ENCODE data around the gene PRKCZ. TPM values are rescaled to one million over a fixed set of nuclear protein-coding genes. Genes with fewer than 3 reads are reported as not detected.

The PRKCZ gene
- total RNA-seq, 3 donors from 2014 or later (not counting 1 experiment from before 2014, with no cell fraction given), result 25.1 to 37.1 (median 30.5) TPM

DNA sequence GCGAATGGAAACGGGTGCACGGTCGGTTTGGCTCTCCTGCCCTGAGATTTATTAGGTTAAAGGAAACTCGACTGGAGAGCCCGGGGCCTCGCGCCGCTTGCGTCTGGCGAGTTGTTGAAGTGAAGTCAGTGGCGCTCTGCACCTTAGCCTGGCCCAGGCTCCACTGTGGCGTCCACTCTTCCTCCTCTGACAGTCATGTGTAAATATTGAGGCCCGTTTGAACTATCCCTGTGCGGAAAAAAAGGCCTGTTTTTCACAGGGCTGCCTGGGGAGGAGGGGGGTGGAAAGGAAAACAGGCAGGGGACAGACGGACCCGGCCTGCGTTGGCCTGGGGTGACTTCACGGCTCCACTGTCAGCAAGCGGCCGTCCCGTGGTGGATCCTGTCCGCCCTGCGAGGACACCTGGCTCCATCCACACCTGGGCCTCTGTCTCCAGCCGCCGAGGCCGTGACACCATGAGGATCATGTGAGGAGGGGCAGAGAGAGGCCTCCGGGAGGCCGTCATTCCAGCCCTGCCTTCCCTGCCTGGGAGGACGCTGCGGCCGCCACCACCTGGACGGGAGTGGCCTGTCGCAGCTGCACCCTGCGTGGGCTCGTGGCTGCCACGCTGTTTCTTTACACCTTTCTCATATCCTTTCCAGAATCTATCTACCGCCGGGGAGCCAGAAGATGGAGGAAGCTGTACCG lies 84.6 kb downstream of the PRKCZ start:
- TF ChIP-seq, protein P1, sequence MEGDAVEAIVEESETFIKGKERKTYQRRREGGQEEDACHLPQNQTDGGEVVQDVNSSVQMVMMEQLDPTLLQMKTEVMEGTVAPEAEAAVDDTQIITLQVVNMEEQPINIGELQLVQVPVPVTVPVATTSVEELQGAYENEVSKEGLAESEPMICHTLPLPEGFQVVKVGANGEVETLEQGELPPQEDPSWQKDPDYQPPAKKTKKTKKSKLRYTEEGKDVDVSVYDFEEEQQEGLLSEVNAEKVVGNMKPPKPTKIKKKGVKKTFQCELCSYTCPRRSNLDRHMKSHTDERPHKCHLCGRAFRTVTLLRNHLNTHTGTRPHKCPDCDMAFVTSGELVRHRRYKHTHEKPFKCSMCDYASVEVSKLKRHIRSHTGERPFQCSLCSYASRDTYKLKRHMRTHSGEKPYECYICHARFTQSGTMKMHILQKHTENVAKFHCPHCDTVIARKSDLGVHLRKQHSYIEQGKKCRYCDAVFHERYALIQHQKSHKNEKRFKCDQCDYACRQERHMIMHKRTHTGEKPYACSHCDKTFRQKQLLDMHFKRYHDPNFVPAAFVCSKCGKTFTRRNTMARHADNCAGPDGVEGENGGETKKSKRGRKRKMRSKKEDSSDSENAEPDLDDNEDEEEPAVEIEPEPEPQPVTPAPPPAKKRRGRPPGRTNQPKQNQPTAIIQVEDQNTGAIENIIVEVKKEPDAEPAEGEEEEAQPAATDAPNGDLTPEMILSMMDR (IDR thresholded peaks at IDR 0.05), result no peak
- Histone ChIP-seq H3K36me3 (ENCODE audit: control insufficient read depth, insufficient read depth, low read length) (no peaks in the 10 kb centered on the region), H3K27ac (ENCODE audit: low read length) (no peak overlapping the region), H3K4me1 (ENCODE audit: control insufficient read depth, insufficient read depth, low read length) (peaks cover 21% of the 10 kb centered on the region), H3K9me3 (ENCODE audit: control insufficient read depth, insufficient read depth, low read length) (no peaks in the 10 kb centered on the region), H3K4me3 (ENCODE audit: low read length) (no peak overlapping the region), H3K27me3 (ENCODE audit: control insufficient read depth, insufficient read depth, low read length) (no peaks in the 10 kb centered on the region)
- no peak for ATAC-seq
- Mint-ChIP-seq H3K4me3 (no peak overlapping the region), H3K9me3 (no peaks in the 10 kb centered on the region), H3K27ac (peak overlapping the region; percentile 50 to 94), H3K36me3 (no peaks in the 10 kb centered on the region), H3K27me3 (ENCODE audit: low read depth in 2 of 2) (no peaks in the 10 kb centered on the region), H3K4me1 (peaks cover 12 to 13% of the 10 kb centered on the region in 2 donors)
- intact Hi-C loops (cut with micrococcal nuclease), result no loop called here
- peak in 1 of 2 donors; percentile 27 for DNase-seq
- WGBS (ENCODE audit: insufficient coverage), result 93% methylated on average over 40 of the region's 40 CpGs

DNA sequence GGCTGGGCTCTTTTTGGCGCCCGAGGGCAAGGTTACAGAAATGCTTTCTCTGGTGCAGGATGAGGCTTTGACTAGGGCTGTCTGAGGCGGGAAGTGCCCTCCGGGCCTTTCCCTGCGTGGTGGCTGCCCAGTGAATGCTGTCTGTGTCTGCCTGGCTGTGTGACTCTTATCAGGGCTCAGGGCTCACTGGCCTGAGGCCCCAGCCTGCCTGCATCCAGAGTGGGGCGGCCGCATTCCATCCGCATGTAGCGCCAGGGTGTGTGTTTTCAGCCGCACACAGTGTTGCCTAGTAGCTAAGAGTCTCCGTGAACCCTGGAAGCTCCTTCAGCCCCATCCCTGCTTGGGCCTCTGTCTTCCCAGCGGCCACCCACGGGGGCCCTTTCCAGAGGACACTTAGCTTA lies 85.2 kb downstream of the PRKCZ start:
- no peaks in the 10 kb centered on the region for H3K9me3 Mint-ChIP-seq
- WGBS (ENCODE audit: insufficient coverage), result 89% methylated on average over 13 of the region's 13 CpGs
- H3K27me3 Mint-ChIP-seq (ENCODE audit: low read depth in 2 of 2), result no peaks in the 10 kb centered on the region
- intact Hi-C loops (cut with micrococcal nuclease), result no loop called here
- Histone ChIP-seq H3K27me3 (ENCODE audit: control insufficient read depth, insufficient read depth, low read length) (no peaks in the 10 kb centered on the region), H3K4me1 (ENCODE audit: control insufficient read depth, insufficient read depth, low read length) (peaks cover 26% of the 10 kb centered on the region), H3K36me3 (ENCODE audit: control insufficient read depth, insufficient read depth, low read length) (no peaks in the 10 kb centered on the region), H3K27ac (ENCODE audit: low read length) (no peak overlapping the region), H3K9me3 (ENCODE audit: control insufficient read depth, insufficient read depth, low read length) (no peaks in the 10 kb centered on the region), H3K4me3 (ENCODE audit: low read length) (no peak overlapping the region)
- ATAC-seq (no peak), DNase-seq (no peak)
- no peak overlapping the region for H3K4me3 Mint-ChIP-seq
- TF ChIP-seq, protein P1 (IDR thresholded peaks at IDR 0.05), result no peak
- H3K4me1 Mint-ChIP-seq, result peaks cover 12 to 13% of the 10 kb centered on the region in 2 donors
- H3K36me3 Mint-ChIP-seq, result no peaks in the 10 kb centered on the region
- peak overlapping the region in 1 of 2 donors; percentile 27 for H3K27ac Mint-ChIP-seq

DNA sequence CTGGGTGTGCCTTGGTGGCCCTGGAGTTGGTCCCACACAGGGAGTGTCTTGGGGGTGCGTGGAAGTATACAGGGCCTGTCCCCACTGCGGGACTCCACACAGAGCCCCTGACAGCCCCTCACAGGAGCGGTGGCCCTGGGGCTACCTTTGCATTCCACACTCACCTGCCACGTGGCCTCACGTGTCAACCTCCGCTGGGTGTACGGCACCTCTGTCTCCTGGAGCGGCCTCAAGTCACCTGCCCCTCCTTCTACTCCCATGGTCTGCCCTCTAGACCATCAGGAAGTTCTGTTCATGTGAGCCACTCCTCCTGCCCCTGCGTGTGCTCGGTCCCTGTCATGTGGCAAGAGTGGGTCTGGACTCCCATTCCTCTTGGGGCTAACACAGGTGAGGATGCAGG lies 85.7 kb downstream of the PRKCZ start:
- TF ChIP-seq, protein P1 (IDR thresholded peaks at IDR 0.05), result no peak
- no peak for DNase-seq
- Histone ChIP-seq H3K36me3 (ENCODE audit: control insufficient read depth, insufficient read depth, low read length) (no peaks in the 10 kb centered on the region), H3K27ac (ENCODE audit: low read length) (no peak overlapping the region), H3K27me3 (ENCODE audit: control insufficient read depth, insufficient read depth, low read length) (no peaks in the 10 kb centered on the region), H3K4me1 (ENCODE audit: control insufficient read depth, insufficient read depth, low read length) (peaks cover 26% of the 10 kb centered on the region), H3K4me3 (ENCODE audit: low read length) (no peak overlapping the region), H3K9me3 (ENCODE audit: control insufficient read depth, insufficient read depth, low read length) (no peaks in the 10 kb centered on the region)
- no peaks in the 10 kb centered on the region for H3K9me3 Mint-ChIP-seq
- WGBS (ENCODE audit: insufficient coverage), result 91% methylated on average over 10 of the region's 10 CpGs
- H3K27ac Mint-ChIP-seq, result peak overlapping the region in 1 of 2 donors; percentile 27
- no peak for ATAC-seq
- H3K36me3 Mint-ChIP-seq, result no peaks in the 10 kb centered on the region
- H3K4me1 Mint-ChIP-seq, result peaks cover 12 to 13% of the 10 kb centered on the region in 2 donors
- no peaks in the 10 kb centered on the region for H3K27me3 Mint-ChIP-seq (ENCODE audit: low read depth in 2 of 2)
- peak overlapping the region; percentile 28 for H3K4me3 Mint-ChIP-seq
- intact Hi-C loops (cut with micrococcal nuclease), result no loop called here
